PC-3 (cell line): Measurements from ENCODE around the gene SLC16A7.

ENCODE experiments used
- EZH2 ChIP-seq: fragments of 300-600 bp; sonication (generic); IDR thresholded peaks from one replicate; pipeline ENCODE4 v1.6.1; 2017; ENCODE audit warnings: antibody characterized with exemption, mild to moderate bottlenecking, low read length; ENCODE audit not compliant: unreplicated experiment
- EZH2phosphoT487 ChIP-seq: fragments of 300-600 bp; sonication (generic); IDR thresholded peaks from 2 replicates; pipeline ENCODE4 v1.6.1; 2018; ENCODE audit warnings: mild to moderate bottlenecking, antibody characterized with exemption, low read length, borderline replicate concordance
- TF ChIP-seq, protein P1 (sequence below): fragments of 300-600 bp; sonication (generic); conservative IDR thresholded peaks from 2 replicates; pipeline ENCODE4 v1.5.1; 2017; ENCODE audit warnings: antibody characterized with exemption, low read depth, mild to moderate bottlenecking, low read length

DNA sequence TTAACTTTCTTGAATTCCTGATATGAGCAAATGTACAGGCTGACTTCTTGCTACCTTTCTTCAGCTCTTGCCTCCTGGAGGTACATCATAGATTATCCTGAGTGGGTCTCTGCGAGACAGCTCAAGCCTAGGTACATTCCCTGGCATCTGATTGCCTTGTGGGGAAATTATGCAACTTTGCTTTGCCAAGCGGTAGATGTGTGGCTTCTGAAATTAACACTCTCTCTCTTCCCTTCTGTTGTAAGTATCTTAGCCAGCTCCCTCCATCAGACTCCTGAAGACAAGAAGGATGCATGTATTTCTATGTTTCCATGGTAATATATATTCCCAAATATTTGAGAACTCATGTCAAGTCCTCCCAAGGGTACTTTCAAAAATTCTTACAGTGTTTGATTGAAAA, 16.2 kb upstream of the SLC16A7 start:
- TF ChIP-seq EZH2, result no peak
- TF ChIP-seq, protein P1, sequence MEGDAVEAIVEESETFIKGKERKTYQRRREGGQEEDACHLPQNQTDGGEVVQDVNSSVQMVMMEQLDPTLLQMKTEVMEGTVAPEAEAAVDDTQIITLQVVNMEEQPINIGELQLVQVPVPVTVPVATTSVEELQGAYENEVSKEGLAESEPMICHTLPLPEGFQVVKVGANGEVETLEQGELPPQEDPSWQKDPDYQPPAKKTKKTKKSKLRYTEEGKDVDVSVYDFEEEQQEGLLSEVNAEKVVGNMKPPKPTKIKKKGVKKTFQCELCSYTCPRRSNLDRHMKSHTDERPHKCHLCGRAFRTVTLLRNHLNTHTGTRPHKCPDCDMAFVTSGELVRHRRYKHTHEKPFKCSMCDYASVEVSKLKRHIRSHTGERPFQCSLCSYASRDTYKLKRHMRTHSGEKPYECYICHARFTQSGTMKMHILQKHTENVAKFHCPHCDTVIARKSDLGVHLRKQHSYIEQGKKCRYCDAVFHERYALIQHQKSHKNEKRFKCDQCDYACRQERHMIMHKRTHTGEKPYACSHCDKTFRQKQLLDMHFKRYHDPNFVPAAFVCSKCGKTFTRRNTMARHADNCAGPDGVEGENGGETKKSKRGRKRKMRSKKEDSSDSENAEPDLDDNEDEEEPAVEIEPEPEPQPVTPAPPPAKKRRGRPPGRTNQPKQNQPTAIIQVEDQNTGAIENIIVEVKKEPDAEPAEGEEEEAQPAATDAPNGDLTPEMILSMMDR, result no peak
- no peak for TF ChIP-seq EZH2phosphoT487
